ENCODE data around the gene RASSF9. TPM values are rescaled to one million over a fixed set of nuclear protein-coding genes. Genes with fewer than 3 reads are reported as not detected.

The RASSF9 gene
- total RNA-seq, 1 donor from 2014 or later, result 2.6 TPM

- no peaks in the 10 kb centered on the region for H3K36me3 ChIP-seq (ENCODE audit: control insufficient read depth in 3 of 3, insufficient read depth in 3 of 3, low read length in 3 of 3)
- H3K27ac ChIP-seq (ENCODE audit: low read depth, low read length), result no peak overlapping the region
- no peaks in the 10 kb centered on the region for H3K9me3 ChIP-seq (ENCODE audit: control insufficient read depth in 3 of 3, low read length in 3 of 3)
- no peaks in the 10 kb centered on the region for H3K27me3 ChIP-seq (ENCODE audit: control insufficient read depth in 3 of 3, insufficient read depth in 3 of 3, low read length in 3 of 3)
- H3K4me1 ChIP-seq (ENCODE audit: control insufficient read depth in 3 of 3, insufficient read depth in 3 of 3, low read length in 3 of 3), result no peaks in the 10 kb centered on the region
- H3K4me3 ChIP-seq (ENCODE audit: low read length in 3 of 3), result no peak overlapping the region
- H3K9ac ChIP-seq (ENCODE audit: low read depth in 1 of 3, low read length in 3 of 3), result no peak overlapping the region
These were observed 12.6 kb downstream of the RASSF9 start for GRCh38 chr12:85823436-85824180.

- H3K27me3 ChIP-seq (ENCODE audit: control insufficient read depth in 3 of 3, insufficient read depth in 3 of 3, low read length in 3 of 3), result no peaks in the 10 kb centered on the region
- no peak overlapping the region for H3K9ac ChIP-seq (ENCODE audit: low read depth in 1 of 3, low read length in 3 of 3)
- no peak overlapping the region for H3K27ac ChIP-seq (ENCODE audit: low read depth, low read length)
These were observed 14.4 kb downstream of the RASSF9 start for GRCh38 chr12:85821759-85822158.

DNA sequence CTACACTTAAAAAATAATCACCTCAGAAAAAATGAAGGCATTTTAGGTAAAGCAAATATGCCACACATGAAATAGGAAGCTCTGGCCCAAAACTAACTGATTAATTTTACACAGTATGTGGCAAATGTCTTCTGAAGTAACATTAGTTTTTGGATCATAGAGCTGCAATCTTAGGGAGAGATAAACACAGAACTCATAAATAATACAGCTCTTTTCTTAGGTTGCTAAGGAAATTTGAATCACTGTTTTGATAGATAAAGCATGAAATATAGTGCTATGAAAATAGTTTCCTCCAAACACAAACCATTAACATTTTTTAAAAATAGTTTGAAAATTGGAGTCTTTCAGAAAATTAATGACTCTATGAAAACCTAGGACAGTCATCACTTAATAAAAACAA is 15.0 kb downstream of the RASSF9 start:
- no peaks in the 10 kb centered on the region for H3K4me1 ChIP-seq (ENCODE audit: control insufficient read depth in 3 of 3, insufficient read depth in 3 of 3, low read length in 3 of 3)
- no peaks in the 10 kb centered on the region for H3K36me3 ChIP-seq (ENCODE audit: control insufficient read depth in 3 of 3, insufficient read depth in 3 of 3, low read length in 3 of 3)
- no peak overlapping the region for H3K4me3 ChIP-seq (ENCODE audit: low read length in 3 of 3)
- no peaks in the 10 kb centered on the region for H3K9me3 ChIP-seq (ENCODE audit: control insufficient read depth in 3 of 3, low read length in 3 of 3)
- no peaks in the 10 kb centered on the region for H3K27me3 ChIP-seq (ENCODE audit: control insufficient read depth in 3 of 3, insufficient read depth in 3 of 3, low read length in 3 of 3)
- no peak overlapping the region for H3K9ac ChIP-seq (ENCODE audit: low read depth in 1 of 3, low read length in 3 of 3)
- H3K27ac ChIP-seq (ENCODE audit: low read depth, low read length), result no peak overlapping the region

More at GRCh38 chr12:85821759-85822158, 14.4 kb downstream of the RASSF9 start:
- Histone ChIP-seq H3K9me3 (ENCODE audit: control insufficient read depth in 3 of 3, low read length in 3 of 3) (no peaks in the 10 kb centered on the region), H3K4me1 (ENCODE audit: control insufficient read depth in 3 of 3, insufficient read depth in 3 of 3, low read length in 3 of 3) (no peaks in the 10 kb centered on the region), H3K36me3 (ENCODE audit: control insufficient read depth in 3 of 3, insufficient read depth in 3 of 3, low read length in 3 of 3) (no peaks in the 10 kb centered on the region), H3K4me3 (ENCODE audit: low read length in 3 of 3) (no peak overlapping the region)

DNA sequence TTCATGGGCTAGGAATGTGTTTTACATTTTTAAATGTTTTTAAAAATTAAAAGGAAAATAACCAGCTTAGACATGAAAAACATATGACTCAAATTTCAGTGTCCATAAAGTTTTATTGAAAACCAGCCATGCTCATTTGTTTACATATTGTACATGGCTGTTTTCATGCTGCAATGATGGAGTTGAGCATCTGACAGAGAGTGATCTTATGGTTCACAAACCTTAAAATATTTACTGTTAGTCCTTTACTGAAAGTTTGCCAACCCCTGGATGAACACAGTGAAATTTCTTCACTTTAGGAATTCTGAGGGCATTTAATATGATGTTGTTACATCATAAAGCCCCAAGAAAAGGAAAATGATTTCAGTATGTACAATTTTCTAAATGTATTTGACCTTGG is 16.1 kb downstream of the RASSF9 start:
- Histone ChIP-seq H3K4me3 (ENCODE audit: low read length in 3 of 3) (no peak overlapping the region), H3K9me3 (ENCODE audit: control insufficient read depth in 3 of 3, low read length in 3 of 3) (no peaks in the 10 kb centered on the region), H3K27me3 (ENCODE audit: control insufficient read depth in 3 of 3, insufficient read depth in 3 of 3, low read length in 3 of 3) (no peaks in the 10 kb centered on the region), H3K36me3 (ENCODE audit: control insufficient read depth in 3 of 3, insufficient read depth in 3 of 3, low read length in 3 of 3) (no peaks in the 10 kb centered on the region), H3K9ac (ENCODE audit: low read depth in 1 of 3, low read length in 3 of 3) (no peak overlapping the region), H3K4me1 (ENCODE audit: control insufficient read depth in 3 of 3, insufficient read depth in 3 of 3, low read length in 3 of 3) (no peaks in the 10 kb centered on the region), H3K27ac (ENCODE audit: low read depth, low read length) (no peak overlapping the region)

DNA sequence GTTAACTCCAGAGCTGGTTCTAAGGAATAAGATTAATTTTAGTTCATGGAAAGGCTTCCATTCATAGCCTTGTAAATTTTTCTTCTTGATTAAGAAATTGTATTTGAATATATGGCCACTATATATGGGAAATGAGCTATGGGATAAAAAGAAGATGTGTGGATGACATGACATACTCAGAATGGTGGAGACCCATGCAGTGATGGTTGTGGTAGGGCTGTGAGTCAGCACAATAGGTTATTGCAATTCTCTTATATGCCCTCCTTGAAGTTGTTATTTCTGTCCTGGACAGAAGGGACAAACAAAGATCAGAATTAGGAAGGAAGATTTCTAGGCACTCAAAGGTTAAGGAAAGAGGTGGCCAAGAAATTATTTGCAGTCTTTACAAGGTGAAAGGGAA is 21.5 kb downstream of the RASSF9 start:
- H3K4me1 ChIP-seq (ENCODE audit: control insufficient read depth in 3 of 3, insufficient read depth in 3 of 3, low read length in 3 of 3), result no peaks in the 10 kb centered on the region
- H3K4me3 ChIP-seq (ENCODE audit: low read length in 3 of 3), result no peak overlapping the region
- no peaks in the 10 kb centered on the region for H3K9me3 ChIP-seq (ENCODE audit: control insufficient read depth in 3 of 3, low read length in 3 of 3)
- H3K27ac ChIP-seq (ENCODE audit: low read depth, low read length), result no peak overlapping the region
- H3K27me3 ChIP-seq (ENCODE audit: control insufficient read depth in 3 of 3, insufficient read depth in 3 of 3, low read length in 3 of 3), result no peaks in the 10 kb centered on the region
- no peak overlapping the region for H3K9ac ChIP-seq (ENCODE audit: low read depth in 1 of 3, low read length in 3 of 3)
- no peaks in the 10 kb centered on the region for H3K36me3 ChIP-seq (ENCODE audit: control insufficient read depth in 3 of 3, insufficient read depth in 3 of 3, low read length in 3 of 3)

DNA sequence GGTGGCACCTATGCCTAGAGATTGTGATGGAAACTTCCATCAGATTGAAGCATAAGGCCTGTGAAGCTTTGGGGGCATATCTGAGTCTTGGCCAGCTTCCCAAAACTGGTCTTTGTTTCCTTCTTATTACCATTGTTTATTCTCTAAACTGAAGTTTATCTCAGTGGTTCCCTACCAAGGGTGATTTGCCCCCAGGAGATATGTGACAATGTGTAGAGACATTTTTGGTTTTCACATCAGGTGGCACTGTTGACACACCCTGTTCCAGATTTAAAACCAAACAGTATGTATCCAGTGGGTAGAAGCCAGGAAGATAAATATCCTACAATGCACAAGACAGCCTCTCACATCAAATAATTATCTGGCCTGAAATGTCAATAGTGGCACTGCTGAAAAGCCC is 22.1 kb downstream of the RASSF9 start:
- Histone ChIP-seq H3K27me3 (ENCODE audit: control insufficient read depth in 3 of 3, insufficient read depth in 3 of 3, low read length in 3 of 3) (no peaks in the 10 kb centered on the region), H3K4me3 (ENCODE audit: low read length in 3 of 3) (no peak overlapping the region), H3K9ac (ENCODE audit: low read depth in 1 of 3, low read length in 3 of 3) (no peak overlapping the region), H3K9me3 (ENCODE audit: control insufficient read depth in 3 of 3, low read length in 3 of 3) (no peaks in the 10 kb centered on the region), H3K27ac (ENCODE audit: low read depth, low read length) (no peak overlapping the region), H3K4me1 (ENCODE audit: control insufficient read depth in 3 of 3, insufficient read depth in 3 of 3, low read length in 3 of 3) (no peaks in the 10 kb centered on the region), H3K36me3 (ENCODE audit: control insufficient read depth in 3 of 3, insufficient read depth in 3 of 3, low read length in 3 of 3) (no peaks in the 10 kb centered on the region)

GRCh38 chr12:85809500-85809899 is 26.7 kb downstream of the RASSF9 start:
- H3K4me1 ChIP-seq (ENCODE audit: control insufficient read depth in 3 of 3, insufficient read depth in 3 of 3, low read length in 3 of 3), result peaks cover 0 to 5% (median 0%) of the 10 kb centered on the region in 3 donors
- H3K27me3 ChIP-seq (ENCODE audit: control insufficient read depth in 3 of 3, insufficient read depth in 3 of 3, low read length in 3 of 3), result no peaks in the 10 kb centered on the region
- H3K36me3 ChIP-seq (ENCODE audit: control insufficient read depth in 3 of 3, insufficient read depth in 3 of 3, low read length in 3 of 3), result no peaks in the 10 kb centered on the region
- H3K9ac ChIP-seq (ENCODE audit: low read depth in 1 of 3, low read length in 3 of 3), result no peak overlapping the region
- H3K9me3 ChIP-seq (ENCODE audit: control insufficient read depth in 3 of 3, low read length in 3 of 3), result no peaks in the 10 kb centered on the region
- H3K27ac ChIP-seq (ENCODE audit: low read depth, low read length), result no peak overlapping the region
- no peak overlapping the region for H3K4me3 ChIP-seq (ENCODE audit: low read length in 3 of 3)

DNA sequence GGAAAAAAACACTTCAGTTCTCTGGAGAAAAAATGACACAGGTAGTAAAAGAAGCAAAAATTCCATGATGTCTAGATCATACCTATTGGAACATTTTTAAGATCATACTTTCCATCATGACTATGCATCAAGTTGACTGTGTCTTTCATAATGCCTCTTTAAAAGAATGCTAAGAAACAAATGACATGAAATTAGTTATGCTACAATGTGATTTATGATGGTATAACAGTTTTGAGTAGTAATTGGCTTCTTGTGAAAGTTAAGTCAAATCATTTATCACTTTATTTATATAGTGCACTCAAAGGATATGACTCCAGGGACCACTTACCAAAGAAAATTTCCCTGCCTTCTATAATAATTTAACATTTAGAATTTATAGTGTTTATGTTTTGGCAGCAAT is 28.5 kb downstream of the RASSF9 start:
- Histone ChIP-seq H3K9ac (ENCODE audit: low read depth in 1 of 3, low read length in 3 of 3) (no peak overlapping the region), H3K4me3 (ENCODE audit: low read length in 3 of 3) (no peak overlapping the region), H3K27ac (ENCODE audit: low read depth, low read length) (no peak overlapping the region), H3K9me3 (ENCODE audit: control insufficient read depth in 3 of 3, low read length in 3 of 3) (no peaks in the 10 kb centered on the region), H3K4me1 (ENCODE audit: control insufficient read depth in 3 of 3, insufficient read depth in 3 of 3, low read length in 3 of 3) (peaks cover 0 to 5% (median 0%) of the 10 kb centered on the region in 3 donors), H3K36me3 (ENCODE audit: control insufficient read depth in 3 of 3, insufficient read depth in 3 of 3, low read length in 3 of 3) (no peaks in the 10 kb centered on the region), H3K27me3 (ENCODE audit: control insufficient read depth in 3 of 3, insufficient read depth in 3 of 3, low read length in 3 of 3) (no peaks in the 10 kb centered on the region)

DNA sequence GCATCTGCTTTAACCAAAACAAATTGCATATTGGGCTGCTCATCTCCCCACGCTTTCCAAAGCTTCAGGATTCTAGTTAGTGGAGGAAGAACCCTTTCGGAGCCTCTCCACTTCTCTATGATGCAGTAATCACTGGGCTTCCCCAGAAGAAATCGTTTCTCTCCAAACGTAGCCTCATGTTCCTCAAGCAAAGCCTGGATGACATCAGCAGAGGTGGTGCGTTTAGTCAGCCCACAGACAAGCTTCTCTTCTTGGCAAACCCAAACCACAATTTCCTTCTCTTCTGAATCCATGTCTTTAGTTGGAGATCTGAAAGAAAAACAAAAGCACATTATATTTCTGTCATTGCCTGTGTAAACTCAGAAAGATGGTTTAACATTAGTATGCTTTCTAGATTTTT is 30.6 kb downstream of the RASSF9 start:
- no peak overlapping the region for H3K4me3 ChIP-seq (ENCODE audit: low read length in 3 of 3)
- H3K9ac ChIP-seq (ENCODE audit: low read depth in 1 of 3, low read length in 3 of 3), result no peak overlapping the region
- no peak overlapping the region for H3K27ac ChIP-seq (ENCODE audit: low read depth, low read length)
- no peaks in the 10 kb centered on the region for H3K36me3 ChIP-seq (ENCODE audit: control insufficient read depth in 3 of 3, insufficient read depth in 3 of 3, low read length in 3 of 3)
- peaks cover 0 to 5% (median 0%) of the 10 kb centered on the region in 3 donors for H3K4me1 ChIP-seq (ENCODE audit: control insufficient read depth in 3 of 3, insufficient read depth in 3 of 3, low read length in 3 of 3)
- no peaks in the 10 kb centered on the region for H3K27me3 ChIP-seq (ENCODE audit: control insufficient read depth in 3 of 3, insufficient read depth in 3 of 3, low read length in 3 of 3)
- no peaks in the 10 kb centered on the region for H3K9me3 ChIP-seq (ENCODE audit: control insufficient read depth in 3 of 3, low read length in 3 of 3)

DNA sequence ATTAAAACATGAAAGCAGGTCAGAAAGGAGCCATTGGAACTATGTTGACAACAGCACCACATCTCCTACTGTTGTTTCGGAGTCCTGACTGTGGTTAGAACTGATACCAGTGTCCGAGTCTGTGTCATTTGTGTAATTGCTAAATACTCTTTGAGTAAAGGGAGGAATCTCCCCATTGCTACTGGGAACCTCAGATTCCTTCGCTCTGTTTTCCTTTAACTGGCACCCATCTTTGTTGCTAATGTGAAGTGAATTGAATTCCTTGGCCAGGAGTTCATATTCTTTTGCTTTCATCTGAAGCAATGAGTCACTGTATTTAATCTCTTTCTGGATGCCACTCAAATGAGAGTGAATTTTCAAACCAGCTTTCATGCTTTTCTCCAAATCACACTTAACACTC is 31.5 kb downstream of the RASSF9 start:
- no peaks in the 10 kb centered on the region for H3K36me3 ChIP-seq (ENCODE audit: control insufficient read depth in 3 of 3, insufficient read depth in 3 of 3, low read length in 3 of 3)
- no peak overlapping the region for H3K4me3 ChIP-seq (ENCODE audit: low read length in 3 of 3)
- H3K9ac ChIP-seq (ENCODE audit: low read depth in 1 of 3, low read length in 3 of 3), result no peak overlapping the region
- H3K9me3 ChIP-seq (ENCODE audit: control insufficient read depth in 3 of 3, low read length in 3 of 3), result no peaks in the 10 kb centered on the region
- H3K4me1 ChIP-seq (ENCODE audit: control insufficient read depth in 3 of 3, insufficient read depth in 3 of 3, low read length in 3 of 3), result peaks cover 0 to 5% (median 0%) of the 10 kb centered on the region in 3 donors
- H3K27me3 ChIP-seq (ENCODE audit: control insufficient read depth in 3 of 3, insufficient read depth in 3 of 3, low read length in 3 of 3), result no peaks in the 10 kb centered on the region
- H3K27ac ChIP-seq (ENCODE audit: low read depth, low read length), result no peak overlapping the region

Data from skeletal muscle tissue (tissue), 4 donors.